ENCODE measurements around the gene PINK1. TPM values are rescaled to one million over a fixed set of nuclear protein-coding genes. Genes with fewer than 3 reads are reported as not detected.
"Not testable (repeated sequence)": the region's sequence is repeated elsewhere in the genome, so short reads cannot be mapped to it uniquely, and the experiment has no call there.

The PINK1 gene
- total RNA-seq, 1 experiment from 2014 or later: 17.0 TPM

- Mint-ChIP-seq H3K4me1 (peaks cover 7 to 8% of the 10 kb centered on the region in 2 experiments), H3K27me3 (ENCODE audit: low read depth) (peaks cover 4% of the 10 kb centered on the region), H3K36me3 (ENCODE audit: insufficient read depth in 1 of 3, low read depth in 3 of 3) (no peaks in the 10 kb centered on the region; a peak in 1 of 7 replicates), H3K27ac (no peak overlapping the region), H3K4me3 (no peak overlapping the region), H3K9me3 (peaks cover 0 to 3% of the 10 kb centered on the region in 2 experiments; a peak in 1 of 5 replicates)
- no peak overlapping the region for H3K18ac ChIP-seq (ENCODE audit: insufficient read length, low read depth, low read length)
- H4K8ac ChIP-seq (replicated peaks; ENCODE audit: insufficient read length, low read depth, low read length): no peak overlapping the region
- no peak overlapping the region for H2BK120ac ChIP-seq (ENCODE audit: low read depth, low read length, poor library complexity, severe bottlenecking)
- DNase-seq: no peak
- no peak overlapping the region for H2BK12ac ChIP-seq (ENCODE audit: insufficient read length, low read depth, low read length)
- H3K27ac ChIP-seq (ENCODE audit: insufficient read length, low read depth, low read length): no peak overlapping the region
- TF ChIP-seq CTCF (conservative IDR thresholded peaks at IDR 0.05): no peak
- H3K14ac ChIP-seq (ENCODE audit: insufficient read depth, low read length): no peak overlapping the region
- H3K79me2 ChIP-seq (ENCODE audit: insufficient read depth, low read length): no peaks in the 10 kb centered on the region
- no peak overlapping the region for H3K23ac ChIP-seq (ENCODE audit: insufficient read length, low read depth, low read length)
- no peak overlapping the region for H2BK15ac ChIP-seq (ENCODE audit: low read depth, low read length)
- no peak overlapping the region for H3K4ac ChIP-seq (ENCODE audit: low read depth, low read length)
- H2BK5ac ChIP-seq (ENCODE audit: insufficient read length, low read length): no peak overlapping the region
- no CpG with 5 or more reads among the region's 7 CpGs for WGBS (ENCODE audit: extremely low coverage, insufficient read length, low lambda C conversion rate)
- H3K79me1 ChIP-seq (ENCODE audit: insufficient read depth, low read depth, low read length, poor library complexity, severe bottlenecking): no peaks in the 10 kb centered on the region
- H4K91ac ChIP-seq (ENCODE audit: insufficient read length, low read depth, low read length): no peak overlapping the region
- H4K20me1 ChIP-seq (ENCODE audit: control insufficient read depth, insufficient read depth, insufficient read length): no peaks in the 10 kb centered on the region
- no peak overlapping the region for H4K5ac ChIP-seq (ENCODE audit: insufficient read length, low read depth, low read length)
- no peaks in the 10 kb centered on the region for H3K27me3 ChIP-seq (ENCODE audit: insufficient read depth, low read length)
- H2AFZ ChIP-seq (ENCODE audit: low read length): no peak overlapping the region
- H3K9ac ChIP-seq (ENCODE audit: extremely low read depth, insufficient read length, low read length): no peak overlapping the region
- no peak overlapping the region for H3K56ac ChIP-seq (ENCODE audit: insufficient read length, low read depth, low read length)
- no peaks in the 10 kb centered on the region for H3K9me3 ChIP-seq (ENCODE audit: control insufficient read depth, low read depth, low read length)
- no peak overlapping the region for H3T11ph ChIP-seq (ENCODE audit: low read length)
- no peaks in the 10 kb centered on the region for H3K23me2 ChIP-seq (ENCODE audit: insufficient read length, low read depth, low read length, poor library complexity, severe bottlenecking)
- no peak overlapping the region for H3K4me2 ChIP-seq (ENCODE audit: insufficient read depth, insufficient read length, low read length)
- no peaks in the 10 kb centered on the region; the same call in 1 of the 2 replicates for H3K4me1 ChIP-seq (ENCODE audit: insufficient read depth, low read length)
- no peak overlapping the region for H2AK5ac ChIP-seq (ENCODE audit: insufficient read length, low read length)
- H2BK20ac ChIP-seq (ENCODE audit: low read depth, low read length, poor library complexity, severe bottlenecking): no peak overlapping the region
These were observed 28.6 kb upstream of the PINK1 start for GRCh38 chr1:20604678-20605077.

GRCh38 chr1:20606801-20607570, 26.3 kb upstream of the PINK1 start:
- not testable (repeated sequence) for H2BK20ac ChIP-seq (ENCODE audit: low read depth, low read length, poor library complexity, severe bottlenecking); H3K27me3 ChIP-seq (ENCODE audit: insufficient read depth, low read length); H4K20me1 ChIP-seq (ENCODE audit: control insufficient read depth, insufficient read depth, insufficient read length); H3T11ph ChIP-seq (ENCODE audit: low read length); H3K4me3 Mint-ChIP-seq; H2BK12ac ChIP-seq (ENCODE audit: insufficient read length, low read depth, low read length); H3K56ac ChIP-seq (ENCODE audit: insufficient read length, low read depth, low read length); H3K27ac Mint-ChIP-seq; H3K79me1 ChIP-seq (ENCODE audit: insufficient read depth, low read depth, low read length, poor library complexity, severe bottlenecking); H3K9ac ChIP-seq (ENCODE audit: extremely low read depth, insufficient read length, low read length); H3K9me3 ChIP-seq (ENCODE audit: control insufficient read depth, low read depth, low read length); H3K27ac ChIP-seq (ENCODE audit: insufficient read length, low read depth, low read length); H2BK15ac ChIP-seq (ENCODE audit: low read depth, low read length); H4K8ac ChIP-seq (replicated peaks; ENCODE audit: insufficient read length, low read depth, low read length); H3K4me1 ChIP-seq (ENCODE audit: insufficient read depth, low read length); DNase-seq; H2BK120ac ChIP-seq (ENCODE audit: low read depth, low read length, poor library complexity, severe bottlenecking); H3K36me3 Mint-ChIP-seq (ENCODE audit: insufficient read depth in 1 of 3, low read depth in 3 of 3); H2BK5ac ChIP-seq (ENCODE audit: insufficient read length, low read length); H3K27me3 Mint-ChIP-seq (ENCODE audit: low read depth); H2AK5ac ChIP-seq (ENCODE audit: insufficient read length, low read length); H3K18ac ChIP-seq (ENCODE audit: insufficient read length, low read depth, low read length); H4K5ac ChIP-seq (ENCODE audit: insufficient read length, low read depth, low read length); H3K9me3 Mint-ChIP-seq; H3K23ac ChIP-seq (ENCODE audit: insufficient read length, low read depth, low read length); H3K4ac ChIP-seq (ENCODE audit: low read depth, low read length); H2AFZ ChIP-seq (ENCODE audit: low read length); H4K91ac ChIP-seq (ENCODE audit: insufficient read length, low read depth, low read length); H3K4me2 ChIP-seq (ENCODE audit: insufficient read depth, insufficient read length, low read length); H3K79me2 ChIP-seq (ENCODE audit: insufficient read depth, low read length); H3K23me2 ChIP-seq (ENCODE audit: insufficient read length, low read depth, low read length, poor library complexity, severe bottlenecking); H3K14ac ChIP-seq (ENCODE audit: insufficient read depth, low read length)
- WGBS (ENCODE audit: extremely low coverage, insufficient read length, low lambda C conversion rate): no CpG with 5 or more reads among the region's 7 CpGs
- peaks cover 10 to 12% of the 10 kb centered on the region in 2 experiments for H3K4me1 Mint-ChIP-seq
